SK-MEL-5 (cell line): ENCODE data around the gene PIK3IP1. TPM values are rescaled to one million over a fixed set of nuclear protein-coding genes. Genes with fewer than 3 reads are reported as not detected.
A peak's percentile ranks its signal among the peaks of the same experiment; 100 is the strongest.
"Not testable (repeated sequence)": the region's sequence is repeated elsewhere in the genome, so short reads cannot be mapped to it uniquely, and the experiment has no call there.

Source experiments
- DNase-seq: peaks from one replicate; pipeline ENCODE4 v3.0.0-alpha.2; 2016; ENCODE audit warnings: low read depth, low spot score
- in situ Hi-C: cut with HindIII; loops from 2 replicates; pipeline ENCODE4 v1.10.0; 2016; ENCODE audit warnings: low sequenced_read_pairs, high pct_unique_total_duplicates, low pct_unique_long_range_greater_than_20kb
- small RNA-seq, 2 experiments: library from RNA; depleted of rRNA; stranded (forward); fragments of <200 nt; gene quantifications; one replicate each; pipeline ENCODE3, GENCODE V24; 2014
- total RNA-seq: library from RNA; depleted of rRNA; stranded (reverse); fragments of >200 nt; shearing (Covaris generic); gene quantifications from 2 replicates; pipeline ENCODE4 v1.2.3, GENCODE V29; 2014; rRNA removed

PIK3IP1 gene
- total RNA-seq, 1 experiment from 2014 or later: 2.7 TPM

DNA sequence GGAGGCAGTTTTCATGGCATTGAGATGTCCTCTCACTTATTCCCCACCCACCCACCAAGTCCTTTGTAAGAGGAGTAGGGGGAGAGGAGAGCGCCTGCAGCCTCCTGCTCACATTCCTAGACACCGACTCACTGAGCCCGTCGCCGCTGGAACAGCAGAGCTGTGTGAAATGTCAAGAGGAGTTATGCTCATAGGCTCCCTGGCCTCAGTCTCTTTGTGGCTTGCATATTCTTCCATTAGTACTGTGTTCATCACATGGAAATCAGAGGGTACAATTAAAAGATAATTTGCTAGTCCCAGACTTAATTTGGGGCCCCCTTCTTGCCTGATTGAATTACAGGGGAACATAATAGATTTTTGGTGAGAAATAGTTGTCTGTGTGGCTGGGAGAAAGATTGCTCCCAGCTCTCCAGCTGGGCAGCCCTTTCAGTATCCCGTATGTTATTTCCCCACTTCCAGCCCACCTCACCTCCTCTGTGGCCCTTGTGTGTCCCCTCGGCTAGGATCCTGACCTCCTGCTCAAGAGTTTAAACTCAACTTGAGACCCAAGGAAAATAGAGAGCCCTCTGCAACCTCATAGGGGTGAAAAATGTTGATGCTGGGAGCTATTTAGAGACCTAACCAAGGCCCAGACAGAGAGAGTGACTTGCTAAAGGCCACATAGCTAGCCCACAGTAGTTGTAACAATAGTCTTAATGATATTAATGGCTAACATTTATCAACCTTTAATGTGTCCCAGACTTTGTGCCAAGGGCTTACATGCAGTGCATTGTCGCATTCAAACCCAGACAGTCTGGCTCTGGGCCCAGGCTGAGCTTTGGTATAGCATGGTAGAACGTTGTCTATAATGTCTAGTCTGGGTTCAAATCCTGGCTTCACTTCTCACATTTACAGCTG, 48.0 kb downstream of the PIK3IP1 start:
- in situ Hi-C loops: no loop called here
- DNase-seq: no peak

DNA sequence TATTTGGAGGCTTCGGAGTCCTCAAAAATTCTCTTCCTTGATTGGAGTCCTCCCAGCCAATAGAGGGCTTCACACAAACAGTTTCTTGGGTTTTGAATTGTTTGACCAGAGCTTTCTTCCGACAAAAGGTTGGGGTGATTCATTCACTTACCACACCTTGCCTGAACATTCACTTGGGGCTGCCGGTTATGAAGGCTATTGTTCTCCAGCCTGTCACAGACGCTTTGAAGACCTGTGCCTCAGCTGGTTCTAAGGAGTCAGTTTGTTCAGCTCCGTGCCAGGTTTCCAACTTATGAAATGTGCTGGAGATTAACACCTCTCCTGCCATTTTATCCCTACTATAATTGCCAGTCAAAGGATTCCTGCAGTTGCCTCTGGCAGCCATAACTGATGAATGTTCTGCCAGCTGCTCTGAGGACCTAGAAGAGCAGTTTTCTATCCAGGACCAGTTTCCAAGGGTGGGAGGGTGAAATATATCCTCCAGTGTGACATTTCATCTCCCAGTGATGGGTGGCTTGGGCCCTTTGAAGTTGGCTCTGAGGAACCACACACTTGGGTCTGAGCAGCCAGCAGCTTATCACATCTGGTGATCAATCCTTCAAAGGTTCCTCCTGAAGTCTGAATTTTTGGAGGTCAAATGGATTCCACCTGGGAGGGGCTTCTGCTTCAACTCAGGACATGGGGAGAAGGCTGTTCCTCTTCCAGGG, 48.8 kb downstream of the PIK3IP1 start:
- in situ Hi-C loops: no loop called here
- DNase-seq: no peak

DNA sequence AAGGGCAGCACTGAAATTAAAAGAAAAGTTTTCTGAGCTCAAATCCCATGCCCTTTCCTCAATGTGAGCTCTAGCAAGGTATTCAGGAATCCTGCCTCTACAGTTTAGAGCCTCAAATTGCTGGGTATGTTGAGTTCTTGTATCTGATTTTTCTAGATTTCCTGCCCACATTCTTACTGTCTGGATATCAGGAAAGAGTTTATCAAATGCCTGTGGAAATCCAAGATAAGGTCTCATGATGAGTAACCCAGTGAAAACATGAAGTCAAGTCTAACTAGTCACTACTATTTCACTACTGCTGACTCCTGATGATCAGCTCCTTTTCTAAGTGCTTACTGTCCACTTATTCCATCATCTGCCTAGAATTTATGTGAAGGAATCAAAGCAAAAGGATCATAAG, 50.4 kb downstream of the PIK3IP1 start:
- DNase-seq: no peak
- in situ Hi-C loops: no loop called here

DNA sequence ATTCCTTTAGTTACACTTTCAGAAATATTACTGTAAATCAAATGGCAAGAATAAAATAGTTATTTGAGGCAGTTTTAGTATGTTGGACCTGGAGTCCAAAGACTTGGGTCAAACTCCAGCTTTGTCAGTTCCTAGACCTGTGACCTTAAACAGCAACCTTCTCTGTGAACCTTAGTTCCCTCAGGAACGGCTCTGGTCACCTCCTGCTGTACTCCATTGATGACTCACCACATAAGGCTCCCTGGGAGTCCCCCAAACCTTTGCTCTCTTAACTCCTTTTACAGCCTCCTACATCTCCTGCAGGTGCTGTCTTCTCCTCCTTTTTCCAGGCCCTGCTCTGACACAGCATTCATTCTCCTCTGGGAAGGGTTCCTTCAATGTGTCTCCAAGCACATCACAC, 51.1 kb downstream of the PIK3IP1 start:
- DNase-seq: no peak

DNA sequence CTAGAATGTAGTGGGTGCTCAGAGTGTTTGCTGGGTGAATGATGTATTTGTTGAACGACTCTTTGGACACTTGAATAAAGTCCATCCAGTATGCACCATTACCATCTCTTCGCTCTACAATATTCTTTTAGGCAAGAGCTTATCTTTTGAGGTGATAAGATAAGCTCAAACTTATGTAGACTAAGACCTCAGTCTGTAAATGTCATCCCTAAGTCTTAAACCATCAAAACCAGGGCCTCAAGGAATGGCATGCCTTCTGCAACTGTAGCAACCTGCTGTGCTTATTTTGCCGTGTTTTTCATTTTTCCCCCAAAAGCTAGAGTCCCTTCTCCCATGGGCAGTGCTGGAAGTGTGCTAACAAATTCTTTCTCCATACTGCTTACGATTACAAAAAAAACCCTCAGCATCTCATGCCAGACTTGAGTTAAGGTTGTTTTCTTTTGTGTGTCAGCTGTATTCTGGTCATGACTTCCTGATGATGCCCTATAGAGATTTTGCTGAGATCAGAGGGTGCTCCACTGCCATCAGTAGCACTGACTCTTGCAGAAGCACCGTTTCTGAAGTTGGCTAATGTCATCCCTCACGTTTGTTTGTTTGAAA, 52.4 kb downstream of the PIK3IP1 start:
- in situ Hi-C loops: no loop called here
- no peak for DNase-seq

More for the DNA sequence above, 51.1 kb downstream of the PIK3IP1 start:
- in situ Hi-C loops: no loop called here

DNA sequence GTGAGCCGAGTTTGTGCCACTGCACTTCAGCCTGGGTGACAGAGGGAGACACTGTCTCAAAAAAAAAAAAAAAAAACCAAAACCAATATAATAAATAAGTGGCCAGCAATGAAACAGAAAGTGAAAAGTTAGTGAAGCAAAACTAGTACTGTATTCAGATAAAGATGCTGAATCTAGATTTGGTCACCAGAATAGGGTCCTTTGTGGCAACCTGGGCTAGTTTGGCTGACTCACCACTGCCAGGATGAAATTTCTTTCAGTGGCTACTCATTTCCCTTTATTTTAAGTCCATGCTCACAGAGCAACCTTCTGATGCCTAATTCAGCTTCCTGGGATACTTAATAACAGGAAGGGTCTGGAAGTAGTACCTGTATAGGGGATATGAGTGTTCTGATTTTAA, 54.2 kb downstream of the PIK3IP1 start:
- DNase-seq: no peak
- in situ Hi-C loops: no loop called here

DNA sequence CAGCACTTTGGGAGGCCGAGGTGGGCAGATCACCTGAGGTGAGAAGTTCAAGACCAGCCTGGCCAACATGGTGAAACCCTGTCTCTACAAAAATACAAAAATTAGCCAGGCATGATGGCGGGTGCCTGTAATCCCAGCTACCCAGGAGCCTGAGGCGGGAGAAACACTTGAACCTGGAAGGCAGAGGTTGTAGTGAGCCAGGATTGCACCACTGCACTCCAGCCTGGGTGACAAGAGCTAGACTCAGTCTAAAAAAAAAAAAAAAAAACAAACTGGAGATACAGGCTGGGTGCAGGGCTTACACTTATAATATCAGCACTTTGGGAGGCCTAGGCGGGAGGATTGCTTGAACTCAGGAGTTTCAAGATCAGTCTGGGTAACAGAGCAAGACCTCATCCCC, 56.2 kb downstream of the PIK3IP1 start:
- DNase-seq, in situ Hi-C loops: not testable (repeated sequence)

DNA sequence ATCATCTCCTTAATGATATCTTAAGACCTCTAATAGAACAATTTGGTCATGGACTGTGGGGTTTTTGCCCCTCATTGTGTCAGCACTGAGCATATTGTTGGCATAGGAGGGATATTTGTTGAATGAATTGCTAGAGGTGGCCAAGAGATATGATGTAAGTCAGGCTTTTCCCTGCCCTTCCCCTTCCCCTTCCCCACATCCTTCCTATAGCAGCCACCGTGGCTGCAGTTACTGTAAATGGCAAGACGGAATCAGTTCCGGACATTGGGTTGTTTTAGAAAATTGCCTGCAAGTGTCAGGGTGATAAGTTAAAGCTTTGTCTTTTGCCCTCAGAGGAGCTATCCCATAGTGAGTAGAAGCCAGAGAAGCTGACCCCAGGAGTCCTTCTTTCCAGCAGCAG, 57.2 kb downstream of the PIK3IP1 start:
- in situ Hi-C loops: no loop called here

DNA sequence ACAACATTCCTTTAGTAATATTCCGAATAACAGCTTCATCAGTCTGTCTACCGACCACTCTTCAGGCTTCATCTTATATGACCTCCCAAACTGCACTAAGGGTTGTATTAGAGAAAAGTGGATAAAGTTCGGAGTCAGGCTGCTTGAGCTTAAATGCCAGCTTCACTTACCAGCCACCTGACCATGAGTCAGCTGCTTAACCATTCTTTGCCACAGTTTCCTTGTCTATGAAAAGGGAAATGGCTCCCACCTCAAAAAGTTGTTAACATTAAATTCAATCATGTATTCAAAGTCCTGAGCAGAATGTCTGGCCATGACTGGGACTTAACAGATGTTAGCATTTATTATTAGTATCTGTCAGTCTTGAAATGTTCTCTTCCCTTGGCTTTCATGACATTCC, 59.3 kb downstream of the PIK3IP1 start:
- in situ Hi-C loops: no loop called here
- DNase-seq: peak; percentile 37

More for the DNA sequence above, 57.2 kb downstream of the PIK3IP1 start:
- DNase-seq: no peak

Small RNA genes within 50 kb of the gene (small RNA-seq; reads per million reads assigned to genes)
- gene RNA5SP496: 0 reads per million in 2 experiments

Other genes starting within 250 kb of the PIK3IP1 start
- 10.1 and 11.4 TPM in 2 replicates for gene SMTN, start 211.2 kb downstream of the PIK3IP1 start, total RNA-seq
- gene SELENOM, start 184.9 kb downstream of the PIK3IP1 start, total RNA-seq: 2.0 and 3.0 TPM in 2 replicates
- gene INPP5J, start 169.5 kb downstream of the PIK3IP1 start, total RNA-seq: 0.19 and 0.26 TPM in 2 replicates
- 0.03 TPM in 1 of 2 replicates, not detected in the other for gene PLA2G3, start 152.0 kb downstream of the PIK3IP1 start, total RNA-seq
- 63.5 and 68.7 TPM in 2 replicates for gene RNF185, start 132.3 kb downstream of the PIK3IP1 start, total RNA-seq
- 36.6 and 43.9 TPM in 2 replicates for gene LIMK2, start 80.2 kb downstream of the PIK3IP1 start, total RNA-seq
- gene PATZ1, start 53.9 kb upstream of the PIK3IP1 start, total RNA-seq: 23.4 and 25.2 TPM in 2 replicates
- 93.5 and 98.0 TPM in 2 replicates for gene DRG1, start 107.1 kb upstream of the PIK3IP1 start, total RNA-seq
- gene EIF4ENIF1, start 197.4 kb upstream of the PIK3IP1 start, total RNA-seq: 6.9 and 8.2 TPM in 2 replicates
- gene SFI1, start 204.0 kb upstream of the PIK3IP1 start, total RNA-seq: 11.8 and 15.1 TPM in 2 replicates